ENCODE data around the gene TBCEL.
"Not testable (repeated sequence)": the region's sequence is repeated elsewhere in the genome, so short reads cannot be mapped to it uniquely, and the experiment has no call there.

The TBCEL gene

DNA sequence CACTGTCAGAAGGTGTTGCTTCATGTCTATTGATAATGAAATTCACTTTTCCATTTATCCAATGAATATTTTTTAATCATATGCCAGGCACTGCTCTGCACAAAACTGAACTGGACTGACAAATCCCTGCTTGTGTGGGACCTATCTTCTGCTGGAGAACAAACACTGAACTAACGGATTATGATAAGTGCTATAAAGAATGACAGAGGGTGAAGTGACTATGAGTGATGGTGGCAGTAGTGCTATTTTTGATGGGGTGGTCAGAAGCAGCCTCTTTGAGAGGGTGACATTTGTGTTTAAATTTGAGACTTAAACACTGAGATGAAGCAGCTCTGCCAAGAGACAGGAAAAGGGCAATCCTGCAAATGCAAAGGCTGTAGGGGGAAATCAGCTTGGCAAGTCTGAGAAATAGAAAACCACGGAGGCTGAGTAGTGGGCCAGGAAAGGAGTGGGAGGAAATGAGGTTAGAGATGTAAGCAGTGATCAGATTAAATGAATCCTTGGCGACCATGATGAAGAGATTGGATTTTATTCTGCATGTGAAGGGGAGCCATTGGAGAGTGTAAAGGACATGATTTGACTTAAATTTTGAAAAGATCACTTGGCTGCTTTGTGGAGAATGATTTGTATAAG, 6.0 kb downstream of the TBCEL start:
- DNase-seq, result no peak

DNA sequence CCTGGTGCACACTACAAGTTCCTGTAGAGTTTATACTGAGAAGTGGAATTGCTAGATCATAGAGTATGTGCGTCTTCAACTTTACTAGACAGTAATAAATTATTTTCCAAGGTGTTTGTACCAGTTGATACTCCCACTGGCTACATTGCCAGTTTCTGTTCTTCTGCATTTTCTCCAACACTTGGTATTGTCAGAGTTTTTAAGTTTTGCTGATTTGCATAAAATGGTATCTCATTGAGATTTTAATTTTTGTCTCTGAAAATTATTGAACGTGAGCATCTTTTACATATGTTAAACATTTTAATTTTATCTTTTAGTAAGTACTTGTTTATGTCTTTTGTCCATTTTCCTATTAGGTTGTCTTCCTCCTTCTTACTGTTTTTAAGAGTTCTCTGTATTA, 7.3 kb downstream of the TBCEL start:
- no peak for DNase-seq

DNA sequence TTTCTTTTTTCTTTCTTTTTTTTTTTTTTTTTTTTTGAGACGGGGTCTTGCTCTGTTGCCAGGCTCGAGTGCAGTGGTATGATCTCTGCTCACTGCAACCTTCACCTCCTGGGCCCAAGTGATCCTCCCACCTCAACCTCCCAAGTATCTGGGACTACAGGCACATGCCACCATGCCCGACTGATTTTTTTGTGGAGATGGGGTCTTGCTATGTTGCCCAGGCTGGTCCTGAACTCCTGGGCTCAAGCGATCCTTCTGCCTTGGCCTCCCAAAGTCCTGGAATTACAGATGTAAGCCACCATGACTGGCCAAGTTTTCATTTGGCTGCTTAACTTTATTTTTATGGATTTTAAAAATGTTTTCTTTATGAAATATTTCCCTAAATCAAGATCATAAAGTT, 7.7 kb downstream of the TBCEL start:
- DNase-seq, result not testable (repeated sequence)

DNA sequence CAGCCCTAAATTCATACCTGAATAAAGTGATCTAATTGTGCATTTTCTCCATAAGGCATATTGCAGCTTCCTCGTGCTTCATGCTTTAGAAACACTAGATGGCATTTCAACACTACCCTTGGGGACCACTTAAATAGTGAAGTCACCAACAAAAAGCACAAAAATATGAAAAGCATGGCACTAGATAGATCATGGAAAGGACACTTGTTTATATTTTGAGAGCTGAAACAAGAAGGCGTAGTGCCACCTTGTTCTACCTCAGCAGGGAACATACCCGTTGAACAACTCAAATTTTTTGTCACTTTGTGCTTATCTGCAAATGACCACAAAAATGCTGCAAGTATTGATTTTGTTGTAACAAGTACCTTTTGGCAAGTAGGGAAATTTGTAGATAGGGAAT, 8.6 kb downstream of the TBCEL start:
- DNase-seq, result no peak

DNA sequence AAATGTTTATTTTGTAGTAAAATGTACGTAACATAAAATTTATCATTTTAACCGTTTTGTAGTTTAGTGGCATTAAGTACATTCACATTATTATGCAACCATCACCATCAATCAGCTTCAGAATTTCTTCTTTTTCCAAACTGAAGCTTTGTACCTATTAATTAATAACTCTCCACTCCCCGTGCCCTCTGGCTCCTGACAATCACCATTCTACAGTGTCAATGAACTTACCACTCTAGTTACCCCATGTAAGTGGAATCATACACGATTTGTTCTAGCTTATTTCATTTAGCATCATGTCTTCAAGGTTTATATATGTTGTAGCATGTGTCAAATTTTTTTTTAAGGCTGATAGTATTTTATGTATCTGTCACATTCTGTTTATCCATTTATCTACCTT, 9.7 kb downstream of the TBCEL start:
- no peak for DNase-seq

DNA sequence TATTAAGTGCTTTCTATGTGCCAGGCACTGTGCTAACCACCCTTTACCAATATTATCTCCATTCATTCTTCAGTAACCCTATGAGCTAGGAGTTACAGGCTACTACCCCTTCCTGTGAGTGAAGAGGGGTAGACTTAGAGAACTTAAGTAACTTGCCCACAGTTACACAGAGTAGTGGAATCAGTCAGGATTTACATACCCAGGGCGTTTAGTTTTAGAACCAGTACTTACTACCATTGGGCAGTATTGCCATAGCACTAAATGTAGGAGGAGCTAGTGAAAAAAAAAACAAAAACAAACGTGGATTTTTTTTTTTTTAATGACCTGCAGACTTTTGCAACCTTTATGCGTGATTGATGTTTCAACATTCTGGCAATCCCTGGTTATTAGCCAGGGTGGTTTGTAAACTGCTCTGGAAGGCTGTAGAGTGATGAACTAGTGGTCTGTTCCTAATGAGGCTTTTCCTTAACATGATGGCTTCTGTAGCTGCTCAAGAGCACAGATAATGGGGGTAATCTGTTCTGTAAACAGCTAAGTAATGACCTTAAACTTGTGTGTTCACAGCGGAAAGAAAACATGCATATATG, 11.4 kb downstream of the TBCEL start:
- DNase-seq, result no peak

DNA sequence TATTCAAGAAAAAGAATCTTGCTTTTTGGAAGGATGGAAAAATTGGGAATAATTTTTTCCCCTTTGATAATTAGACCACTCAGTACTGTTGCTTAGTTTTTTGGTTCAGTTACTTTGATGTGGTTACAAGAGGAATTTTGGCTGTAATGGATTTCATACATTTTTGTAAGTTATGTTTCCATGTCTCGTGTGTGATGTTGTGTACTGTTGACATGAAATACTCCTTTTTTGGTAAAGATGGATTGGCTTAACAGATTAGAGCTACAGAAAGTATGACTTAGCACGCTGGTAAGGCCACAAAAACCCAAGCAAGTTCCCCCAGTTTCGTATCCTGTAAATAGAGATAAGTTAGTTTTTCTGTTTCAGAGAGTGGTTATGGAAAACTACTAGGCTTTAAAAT, 11.9 kb downstream of the TBCEL start:
- DNase-seq, result no peak

DNA sequence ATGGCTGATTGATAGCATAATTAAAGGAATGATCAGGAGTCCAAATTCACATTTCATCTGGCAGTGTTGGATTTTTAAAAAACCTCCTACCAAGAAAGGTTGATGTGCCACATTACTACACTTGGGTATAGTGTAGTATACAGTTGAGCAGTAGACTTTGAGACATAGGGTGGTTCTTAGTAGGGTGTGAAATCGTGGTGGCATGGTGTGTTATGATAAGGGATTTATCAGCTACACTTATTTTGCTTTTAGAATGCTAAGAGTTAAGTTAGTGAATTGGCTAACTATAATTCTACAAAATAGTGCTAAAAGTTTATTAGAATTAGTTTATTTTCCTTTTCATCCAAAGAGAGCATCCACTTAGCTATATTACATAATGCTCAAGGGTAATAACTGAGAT, 13.1 kb downstream of the TBCEL start:
- DNase-seq, result no peak

DNA sequence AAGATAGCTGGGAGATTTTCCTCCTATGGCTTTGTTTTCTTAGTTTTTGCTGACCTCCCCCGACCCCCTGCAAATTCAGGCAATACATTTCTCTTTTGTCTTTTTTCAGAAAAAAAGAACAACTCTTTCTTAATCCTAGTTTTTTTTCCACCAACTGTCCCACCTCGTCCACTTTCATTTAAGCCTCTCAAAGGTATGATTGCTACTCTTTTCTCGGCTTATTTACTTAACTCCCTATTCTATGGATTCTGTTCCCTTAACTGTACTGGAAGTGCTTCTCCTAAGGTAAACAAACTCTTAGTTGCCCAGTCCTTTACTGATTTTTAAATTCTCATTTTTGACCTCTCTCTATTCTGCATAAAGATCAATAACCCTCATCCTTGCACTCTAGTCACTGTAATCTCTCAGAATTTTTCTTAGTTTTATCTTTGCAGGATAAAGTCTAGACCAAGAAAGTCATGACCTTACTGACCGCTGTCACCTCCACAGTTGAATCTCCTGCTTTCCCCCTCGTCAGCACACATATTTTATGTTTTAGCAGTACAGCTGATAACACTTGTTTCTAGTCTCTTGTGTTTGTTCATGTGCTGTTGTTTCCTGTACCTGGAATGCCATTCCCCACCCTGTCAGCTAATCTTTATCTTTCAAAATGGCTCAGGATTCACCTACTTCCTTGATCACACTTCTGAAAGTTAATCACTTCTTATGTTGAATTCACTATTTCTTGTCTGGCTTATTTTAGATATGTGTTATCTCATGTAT, 14.9 kb downstream of the TBCEL start:
- DNase-seq, result no peak

DNA sequence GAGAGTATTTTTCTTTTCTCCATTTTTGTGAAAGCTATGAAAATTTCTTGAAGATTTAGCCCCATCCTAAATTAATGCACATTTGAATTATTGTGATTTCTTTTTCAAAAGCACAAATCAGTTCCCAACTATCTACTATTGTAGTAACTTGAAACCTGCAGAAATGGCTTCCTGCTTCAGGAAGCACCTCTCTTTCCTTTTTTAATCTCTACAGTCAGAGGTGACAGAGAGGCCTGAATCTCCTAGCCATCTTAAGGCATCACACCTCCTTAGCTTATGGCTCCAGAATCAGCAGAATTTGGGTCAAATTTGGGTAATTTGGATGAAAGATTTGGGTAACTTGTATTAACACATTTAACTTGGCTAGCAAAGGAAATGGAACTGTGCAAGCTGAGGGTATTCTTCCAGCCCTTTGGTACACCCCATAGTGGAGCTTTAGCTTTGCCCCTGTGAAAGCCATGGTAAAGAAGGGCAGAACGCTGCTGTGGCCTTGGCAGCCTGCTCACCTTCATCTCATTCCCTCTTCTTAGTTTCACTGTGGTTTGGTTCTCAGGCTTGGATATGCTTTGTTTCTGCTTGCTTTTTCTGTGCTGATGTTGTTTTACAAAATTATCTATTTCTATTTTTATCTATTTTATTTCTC, 16.2 kb downstream of the TBCEL start:
- DNase-seq, result no peak

DNA sequence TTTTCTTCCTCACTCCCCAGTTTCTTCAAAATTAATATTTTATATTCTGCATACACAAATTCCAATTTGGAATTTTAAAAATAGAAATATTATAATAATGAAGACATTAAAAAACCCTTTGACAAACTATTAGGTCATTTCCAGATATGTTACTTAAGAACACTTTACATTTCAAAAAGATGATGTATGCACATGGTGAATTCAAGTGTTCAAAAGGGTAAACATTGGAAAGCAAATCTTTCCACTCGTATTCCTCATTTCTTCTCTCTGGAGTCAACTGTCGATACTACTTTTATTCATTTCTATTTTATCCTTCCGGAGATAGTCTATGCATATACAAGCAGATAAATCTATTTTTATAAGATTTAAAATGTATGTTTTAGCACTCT, 16.7 kb downstream of the TBCEL start:
- DNase-seq, result no peak

DNA sequence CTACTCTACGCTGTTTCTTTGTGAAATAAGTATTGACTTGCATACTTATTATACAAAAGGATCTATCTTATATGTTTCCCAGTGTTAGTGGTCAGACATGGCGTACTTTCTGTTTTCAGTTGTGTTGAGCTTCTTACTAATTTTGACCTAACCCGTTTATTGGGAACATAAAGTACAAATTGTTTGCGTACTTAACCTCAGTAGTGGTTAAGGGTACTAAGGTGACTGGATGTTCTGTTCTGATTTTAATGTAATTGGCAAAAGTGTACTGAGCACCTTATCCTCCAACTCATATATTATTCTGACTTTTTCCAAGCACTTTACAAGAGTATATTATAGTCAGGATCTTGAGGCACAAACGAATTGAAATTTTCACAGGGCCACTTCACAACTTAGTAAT, 17.2 kb downstream of the TBCEL start:
- DNase-seq, result no peak

DNA sequence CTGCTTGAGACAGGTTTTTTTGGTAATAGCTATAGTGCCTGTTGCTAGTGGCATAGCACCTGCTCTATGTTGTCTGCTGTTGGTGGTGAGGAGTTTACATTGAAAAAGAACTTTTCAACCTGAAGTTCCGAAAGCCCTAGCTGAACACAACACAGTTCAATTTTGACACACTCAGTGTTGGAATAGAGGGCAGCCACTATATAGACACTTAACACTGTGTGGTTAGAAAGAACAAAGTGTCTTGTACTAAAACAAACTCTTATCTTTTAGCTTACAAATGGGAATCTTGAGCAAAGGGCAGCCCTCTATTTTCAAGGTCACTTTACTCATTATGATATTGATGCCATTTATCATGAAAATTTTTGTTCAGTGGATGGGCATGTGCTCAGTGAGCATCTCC, 18.4 kb downstream of the TBCEL start:
- DNase-seq, result no peak

DNA sequence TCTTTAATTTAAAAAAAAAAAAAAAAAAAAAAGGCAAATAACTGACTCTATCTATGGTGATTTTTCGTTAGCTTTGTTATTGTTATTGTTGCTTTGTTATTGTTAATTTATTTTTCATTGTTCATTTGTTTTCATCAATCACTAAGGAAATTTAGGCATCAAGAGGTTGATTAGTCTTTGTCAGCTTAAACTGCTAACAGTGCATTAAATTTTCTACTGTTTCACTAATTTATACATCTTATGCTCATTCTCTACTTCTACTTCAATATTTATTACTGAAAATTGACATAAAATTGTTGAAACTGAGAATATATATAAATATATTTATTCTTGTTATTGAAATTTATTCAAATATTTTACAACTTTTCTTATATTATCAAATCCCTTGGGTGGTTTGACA, 24.0 kb downstream of the TBCEL start:
- no peak for DNase-seq

DNA sequence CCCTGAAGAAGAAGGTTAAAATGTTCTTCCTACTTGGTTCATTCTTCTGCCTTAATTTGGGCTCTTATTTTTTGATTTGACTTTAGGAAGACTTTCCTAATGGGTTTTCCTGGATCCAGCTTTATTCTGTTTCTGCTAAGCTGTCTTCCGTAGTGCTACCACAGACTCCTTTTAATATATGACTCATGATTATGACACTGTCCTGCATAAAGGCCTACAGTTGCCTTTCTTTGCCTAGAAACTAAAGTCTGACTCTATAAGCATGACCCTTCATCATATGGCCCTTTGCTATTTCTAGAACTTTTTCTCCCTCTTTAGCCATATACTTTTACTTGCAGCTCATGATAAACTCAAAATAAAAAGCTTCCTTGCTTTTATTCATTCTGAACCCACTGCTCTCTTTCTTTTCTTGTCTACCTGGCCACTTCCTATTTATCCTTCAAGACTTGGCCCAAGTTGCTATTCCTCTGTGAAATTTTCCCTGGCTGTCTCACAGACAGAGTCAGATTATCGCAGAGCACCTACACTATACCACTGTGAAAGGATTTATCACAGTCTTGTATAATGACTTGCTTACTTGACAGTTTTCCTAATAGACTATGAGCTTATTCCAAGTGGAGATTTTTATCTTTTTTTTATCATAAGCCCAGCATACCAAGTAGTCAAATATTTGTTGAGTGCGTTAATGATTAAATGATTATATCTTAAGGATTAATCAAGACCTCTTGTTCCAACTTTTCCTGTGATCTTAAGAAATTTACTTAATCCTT, 24.7 kb downstream of the TBCEL start:
- no peak for DNase-seq

DNA sequence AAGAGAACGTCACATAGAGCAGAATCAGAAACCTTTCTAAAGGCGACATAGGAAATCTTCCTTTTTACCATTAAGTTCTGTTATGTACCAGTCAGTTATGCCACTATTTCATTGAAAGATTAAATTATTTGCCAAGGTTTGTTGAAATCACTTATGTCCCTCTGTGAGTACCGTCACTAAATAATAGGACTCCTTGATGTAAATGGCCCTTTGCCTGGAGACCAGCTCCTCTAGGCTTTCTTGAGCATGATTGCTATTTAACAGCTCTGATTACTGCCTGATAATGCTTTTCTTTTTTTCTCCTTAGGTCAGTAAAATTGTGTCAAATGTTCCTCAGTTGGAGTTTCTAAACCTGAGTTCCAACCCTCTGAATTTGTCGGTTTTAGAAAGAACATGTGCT, 29.3 kb downstream of the TBCEL start:
- no peak for DNase-seq

DNA sequence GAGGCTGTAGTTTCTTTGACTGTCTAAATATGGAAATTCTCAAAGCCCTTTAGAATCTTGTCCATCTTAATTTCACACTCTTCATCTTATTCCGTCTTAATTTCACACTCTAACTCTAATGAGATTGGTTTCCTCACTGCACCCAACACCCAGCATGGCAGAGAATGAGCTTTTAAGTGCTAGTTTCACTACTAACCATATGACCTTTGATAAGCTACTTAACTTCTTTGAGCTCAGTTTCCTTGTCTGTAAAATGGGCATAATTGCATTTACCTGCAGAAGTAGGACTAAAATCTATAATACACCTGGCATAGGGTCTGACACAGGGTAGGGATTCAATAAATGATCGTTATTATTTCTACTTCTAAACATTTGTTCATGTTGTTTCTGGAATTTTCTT, 30.4 kb downstream of the TBCEL start:
- DNase-seq, result no peak

DNA sequence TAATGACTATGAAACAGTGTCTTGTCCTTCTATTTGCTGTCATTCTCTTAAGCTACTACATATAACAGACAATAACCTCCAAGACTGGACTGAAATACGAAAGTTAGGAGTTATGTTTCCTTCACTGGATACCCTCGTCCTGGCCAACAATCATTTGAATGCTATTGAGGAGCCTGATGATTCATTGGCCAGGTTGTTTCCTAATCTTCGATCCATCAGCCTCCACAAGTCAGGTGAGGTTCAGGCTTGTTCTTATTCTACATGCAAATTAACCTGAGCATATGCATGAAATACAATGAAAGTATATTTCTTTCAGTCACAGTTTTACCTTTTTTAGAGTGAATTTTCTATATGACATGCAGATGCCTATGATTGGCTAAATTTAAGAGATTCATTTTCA, 31.2 kb downstream of the TBCEL start:
- no peak for DNase-seq

DNA sequence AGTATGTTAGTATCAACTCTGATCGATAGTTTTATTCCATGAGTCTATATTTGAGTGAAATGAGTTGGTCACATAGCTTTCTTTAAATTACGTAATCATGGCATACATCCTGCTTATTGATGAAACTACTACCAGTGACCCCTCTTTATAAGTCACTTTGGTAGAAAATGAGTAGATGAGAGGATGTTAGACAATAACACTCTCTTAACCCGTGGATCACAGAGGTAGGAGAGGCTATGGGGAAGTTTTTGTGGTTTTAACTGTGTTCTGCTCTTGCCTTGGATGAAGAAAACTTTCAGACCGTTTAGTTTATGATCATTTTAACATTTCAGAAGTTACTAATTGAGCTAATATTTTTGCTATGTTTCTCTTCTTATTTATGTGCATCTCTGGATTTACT, 34.0 kb downstream of the TBCEL start:
- DNase-seq, result no peak

DNA sequence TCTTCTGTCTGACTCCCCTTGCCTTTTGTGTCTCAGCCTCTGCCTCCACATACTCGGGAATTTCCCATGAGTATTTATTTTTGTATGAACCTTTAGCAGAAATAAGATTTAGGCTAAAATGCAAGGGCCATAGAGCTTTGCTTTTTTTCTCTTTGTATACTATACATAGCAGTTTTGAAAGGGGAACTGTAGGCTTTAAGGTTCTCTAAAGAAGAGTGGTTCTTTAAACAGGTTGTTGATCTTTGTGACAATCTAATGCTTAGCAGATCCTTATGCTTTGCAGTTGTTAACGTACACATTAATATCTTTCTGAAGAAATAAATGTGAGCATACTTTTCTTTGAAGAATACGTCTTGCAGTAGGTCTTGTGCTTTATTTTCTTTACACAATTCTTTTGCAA, 35.0 kb downstream of the TBCEL start:
- DNase-seq, result no peak

DNA sequence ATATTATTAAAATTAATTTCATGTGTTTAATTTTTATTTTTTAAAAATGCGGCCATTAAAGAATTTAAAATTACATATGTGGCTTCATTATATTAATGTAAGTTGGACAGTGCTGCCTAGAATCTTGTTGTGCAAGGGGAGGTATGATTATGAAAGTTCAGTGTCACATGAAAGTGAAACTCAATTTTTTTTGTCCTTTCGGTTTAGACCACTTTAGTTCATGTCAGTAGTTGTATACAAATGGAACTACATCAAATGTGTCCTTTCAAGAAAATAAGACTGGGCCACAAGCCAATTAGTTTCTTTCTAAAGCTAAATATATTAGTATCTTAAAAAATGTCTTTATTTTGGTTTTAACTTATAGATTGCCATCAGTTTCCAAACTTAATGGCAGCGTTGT, 35.7 kb downstream of the TBCEL start:
- no peak for DNase-seq

DNA sequence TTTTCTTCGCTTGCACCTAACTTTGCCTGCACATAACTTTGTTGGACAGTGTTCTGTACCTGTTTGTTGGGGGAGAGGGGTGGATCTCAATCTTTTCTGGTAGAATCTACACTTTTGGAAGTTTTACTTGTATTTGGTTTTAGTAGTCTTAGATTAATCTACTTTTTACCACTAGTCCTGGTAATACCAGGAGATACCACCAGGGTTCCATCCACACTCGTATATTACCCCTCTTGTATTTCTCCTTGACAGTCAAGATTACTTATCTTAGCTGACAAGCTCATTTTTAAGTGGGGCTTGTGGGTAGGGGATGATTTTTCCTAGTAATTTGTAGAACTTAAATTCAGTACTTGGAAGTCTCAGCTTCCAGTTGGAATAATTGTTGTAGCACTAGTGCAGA, 39.8 kb downstream of the TBCEL start:
- DNase-seq, result no peak

DNA sequence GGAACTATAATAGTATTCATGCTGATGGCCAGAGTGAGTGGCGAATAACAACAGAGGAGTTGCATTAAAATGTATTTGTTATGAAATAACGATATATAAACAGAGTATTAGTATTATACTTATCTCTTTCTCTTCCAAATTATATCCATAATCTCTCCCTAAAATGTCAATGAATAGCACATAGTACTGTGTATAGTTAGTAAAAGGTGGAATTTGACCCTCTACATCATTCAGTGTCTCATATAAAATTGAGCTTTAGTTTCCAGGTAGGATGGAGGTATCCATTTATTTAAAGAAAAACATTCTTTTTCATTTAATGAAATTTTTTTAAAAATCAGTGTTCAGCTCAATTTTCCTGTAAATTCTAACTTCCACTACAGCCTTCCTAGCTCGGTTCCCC, 42.7 kb downstream of the TBCEL start:
- no peak for DNase-seq
